Motor neuron (in vitro differentiated cells): Measurements from ENCODE around the gene YIPF4. TPM values are rescaled to one million over a fixed set of nuclear protein-coding genes. Genes with fewer than 3 reads are reported as not detected.
"Not testable (repeated sequence)": the region's sequence is repeated elsewhere in the genome, so short reads cannot be mapped to it uniquely, and the experiment has no call there.

ENCODE experiments used
- ATAC-seq, 8 experiments: fragments of 200-7000 bp; cut with Tn5 transposase; replicated peaks in 6 of 8; 2 replicates each; pipeline ENCODE4 v1.8.0; 2021; ENCODE audit warnings: mild to moderate bottlenecking in 8 of 8, moderate library complexity in 8 of 8
- H3K27ac ChIP-seq, 2 donors: fragments of 250-450 bp; sonication (Bioruptor Pico); 2 replicates each; pipeline ENCODE4 v1.9.0; 2021; ENCODE audit warnings: antibody characterized with exemption in 2 of 2, mild to moderate bottlenecking in 2 of 2, moderate library complexity in 1 of 2
- H3K4me1 ChIP-seq, 2 donors: fragments of 250-450 bp; sonication (Bioruptor Pico); replicated peaks in 1 of 2; 2 replicates each; pipeline ENCODE4 v1.6.1; 2021; ENCODE audit warnings: antibody characterized with exemption in 2 of 2, mild to moderate bottlenecking in 2 of 2, moderate library complexity in 1 of 2
- H3K4me3 ChIP-seq, 5 donors: fragments of 250-450 bp; sonication (Bioruptor Pico); 2 replicates each; pipeline ENCODE4 v1.9.0; 2021; ENCODE audit warnings: antibody characterized with exemption in 5 of 5, mild to moderate bottlenecking in 5 of 5, moderate library complexity in 4 of 5
- WGBS, 10 experiments: fragments of 450-650 bp; shearing (Covaris generic); methylation state at CpG; one replicate each; pipeline ENCODE4 v1.0.0; 2022; 5-methylcytosine and 5-hydroxymethylcytosine counted together
- in situ Hi-C, 9 experiments: fragments of 400-800 bp; cut with MboI; loops; one replicate each; pipeline ENCODE4 v1.15.0; 2021; ENCODE audit warnings: low sequenced_read_pairs in 9 of 9, low pct_unique_long_range_greater_than_20kb in 2 of 9; ENCODE audit not compliant: unreplicated experiment in 9 of 9
- total RNA-seq, 8 experiments: library from RNA; unstranded; fragments of 300-600 nt; gene quantifications; 2 replicates each; pipeline versions ENCODE4 v1.2.3 to v1.2.4, GENCODE V29; 2022

YIPF4 gene
- total RNA-seq, 8 experiments from 2014 or later: 15.5 to 32.4 (median 21.5) TPM

DNA sequence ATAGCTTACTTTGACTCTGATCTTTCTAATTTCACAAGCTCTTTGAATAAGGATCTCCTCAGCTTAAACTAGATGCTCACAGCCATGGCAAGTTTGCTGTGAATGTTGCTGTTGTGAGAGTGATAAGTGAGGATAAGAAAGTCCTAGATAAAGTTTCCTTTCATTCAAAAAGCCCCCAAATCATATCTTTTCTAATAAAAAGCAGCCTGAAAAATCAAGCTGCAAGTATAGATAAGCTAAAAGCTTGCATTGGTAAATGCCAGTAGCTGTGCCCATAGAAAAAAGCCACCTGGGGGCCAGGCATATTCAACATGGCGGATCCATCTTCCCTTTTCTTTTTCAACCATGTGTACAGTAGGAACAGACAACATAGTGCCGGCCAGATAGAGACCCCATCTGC is 17.3 kb upstream of the YIPF4 start:
- WGBS, 10 experiments: 29 to 85% (median 57%) methylated on average over 1 to 2 of the region's 2 CpGs; no CpG with 5 or more reads in 5 of the 10 experiments
- in situ Hi-C loops: no loop called here

DNA sequence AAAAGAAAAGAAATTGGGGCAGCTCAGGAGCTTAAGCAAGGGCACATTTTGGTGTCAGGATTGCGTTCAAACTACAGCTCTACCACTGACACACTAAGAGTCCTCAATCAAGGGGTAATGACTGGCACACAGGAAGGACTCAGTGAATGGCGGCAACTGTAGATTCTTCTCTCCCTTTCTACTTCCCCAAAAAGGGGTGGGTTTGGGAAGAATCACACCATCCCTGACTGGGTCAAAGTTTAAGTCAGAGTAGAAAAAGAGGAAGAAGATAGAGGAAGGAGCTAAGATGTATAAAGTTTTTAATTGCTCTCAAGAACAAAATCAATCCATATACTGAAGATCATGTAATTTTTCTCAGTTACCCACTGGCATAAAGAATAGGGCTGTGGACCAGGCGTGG is 15.6 kb upstream of the YIPF4 start:
- 67 to 100% (median 94%) methylated on average over 1 to 3 of the region's 3 CpGs; no CpG with 5 or more reads in 1 of the 10 experiments for WGBS, 10 experiments
- Histone ChIP-seq H3K27ac (no peak overlapping the region), H3K4me1 (no peaks in the 10 kb centered on the region), H3K4me3 (no peak overlapping the region)
- in situ Hi-C loops: no loop called here
- no peak for ATAC-seq

More for the DNA sequence above, 17.3 kb upstream of the YIPF4 start:
- Histone ChIP-seq H3K4me1 (no peaks in the 10 kb centered on the region), H3K4me3 (no peak overlapping the region), H3K27ac (no peak overlapping the region)
- ATAC-seq: no peak

DNA sequence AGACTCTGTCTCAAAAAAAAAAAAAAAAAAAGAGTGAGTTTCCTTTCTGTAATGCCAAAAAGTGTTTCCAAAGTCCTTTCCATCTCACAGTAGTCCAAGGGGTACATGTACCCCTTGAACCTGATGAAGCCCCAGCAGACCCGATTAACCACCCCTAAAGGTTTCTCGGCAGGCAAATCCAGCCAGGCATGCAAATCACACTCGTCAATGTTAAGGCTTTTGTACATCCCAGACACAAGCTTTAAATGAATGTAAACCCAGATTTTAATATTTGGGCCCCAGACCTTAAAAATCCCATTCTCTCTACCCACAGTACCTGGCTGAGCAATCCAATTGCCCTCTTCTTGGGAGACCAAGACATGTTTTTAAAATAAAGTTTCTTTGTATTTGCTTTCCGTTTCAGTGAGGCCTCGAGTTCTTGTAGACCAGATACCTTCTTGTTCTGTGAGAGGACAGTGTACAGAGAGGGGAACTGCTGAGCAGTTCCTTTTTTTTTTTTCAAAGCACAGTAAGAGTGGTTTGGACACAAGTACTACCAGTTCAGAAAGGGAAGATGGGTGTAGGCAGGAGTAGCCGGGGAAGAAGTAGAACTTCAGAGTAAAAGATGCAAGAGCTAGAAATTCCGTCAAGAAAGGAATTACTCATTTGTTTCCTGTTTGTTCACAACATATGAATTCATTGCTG is 13.1 kb upstream of the YIPF4 start, which contains the start of gene NLRC4:
NLRC4 (minus strand) TSS at position 465 of the 684 bp plus-strand sequence. CDS start 8,111 bp downstream, outside the sequence.
- no peak within 1 kb of the TSS for H3K27ac ChIP-seq
- H3K4me1 ChIP-seq: no peaks in the 10 kb centered on the region
- H3K4me3 ChIP-seq: no peak within 1 kb of the TSS
- ATAC-seq: no peak
- 29 to 87% (median 63%) methylated on average over 1 to 7 of the region's 7 CpGs; no CpG with 5 or more reads in 1 of the 10 experiments for WGBS, 10 experiments
- in situ Hi-C loops: no loop called here

DNA sequence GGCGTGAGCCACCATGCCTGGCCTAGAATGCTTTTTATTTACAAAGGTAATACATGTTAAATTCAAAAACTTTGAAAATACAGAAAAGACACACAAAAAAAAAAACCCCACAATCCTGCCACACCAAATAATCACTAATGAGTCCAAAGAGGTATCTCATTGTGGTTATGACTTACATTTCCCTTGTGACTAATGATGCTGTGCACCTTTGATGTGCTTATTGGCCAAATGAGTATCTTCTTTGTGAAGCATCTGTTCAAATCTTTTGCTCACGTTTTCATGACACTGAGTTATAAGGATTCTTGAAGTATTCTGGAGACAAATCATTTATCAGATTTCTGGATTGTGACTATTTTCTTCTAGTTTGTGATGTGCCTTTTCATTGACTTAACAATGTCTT is 6.6 kb upstream of the YIPF4 start:
- Histone ChIP-seq H3K27ac (no peak overlapping the region), H3K4me3 (no peak overlapping the region), H3K4me1 (no peaks in the 10 kb centered on the region)
- no peak for ATAC-seq
- in situ Hi-C loops: no loop called here
- 0 to 100% (median 35%) methylated on average over 1 to 2 of the region's 2 CpGs; no CpG with 5 or more reads in 2 of the 10 experiments for WGBS, 10 experiments

DNA sequence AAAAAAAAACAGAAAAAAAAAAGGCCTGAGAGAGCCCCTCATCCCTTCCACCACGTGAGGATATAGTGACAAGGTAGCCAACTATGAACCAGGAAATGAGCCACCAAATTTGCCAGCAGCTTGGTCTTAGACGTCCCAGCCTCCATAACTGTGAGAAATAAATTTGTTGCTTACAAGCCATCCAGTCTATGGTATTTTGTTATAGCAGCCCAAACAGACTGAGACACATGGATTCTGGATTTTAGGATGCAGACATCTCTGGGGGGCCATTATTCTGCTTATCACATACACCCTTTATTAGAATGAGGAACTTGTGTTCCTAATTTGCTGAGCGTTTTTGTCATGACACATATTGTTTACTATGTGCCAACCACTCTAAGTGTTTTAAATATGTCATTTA is 5.4 kb upstream of the YIPF4 start:
- Histone ChIP-seq H3K27ac (no peak overlapping the region), H3K4me1 (peaks cover 4% of the 10 kb centered on the region in 2 donors), H3K4me3 (no peak overlapping the region)
- no peak for ATAC-seq
- in situ Hi-C loops: no loop called here
- 17 to 39% (median 29%) methylated on average over 1 to 3 of the region's 3 CpGs; no CpG with 5 or more reads in 6 of the 10 experiments for WGBS, 10 experiments

DNA sequence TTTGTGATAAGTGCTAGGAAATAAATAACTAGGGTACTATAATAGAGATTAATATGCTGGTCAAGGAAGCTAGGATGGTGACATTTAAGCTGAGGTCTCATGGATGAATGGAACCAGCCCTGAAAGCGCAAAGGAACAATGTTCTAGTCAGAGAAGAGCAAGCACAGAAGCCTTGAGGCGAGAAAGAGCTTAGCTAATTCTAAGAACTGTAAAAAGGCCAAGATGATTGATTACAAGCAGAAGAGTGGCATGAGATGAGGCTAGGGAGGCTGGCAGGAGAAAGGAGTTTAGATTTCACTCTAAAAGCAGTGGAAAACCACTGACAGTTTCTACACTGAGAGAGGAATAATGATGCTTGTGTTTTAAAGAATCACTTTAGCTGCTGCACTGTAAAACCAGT is 3.4 kb upstream of the YIPF4 start:
- in situ Hi-C loops: no loop called here
- H3K4me1 ChIP-seq: peaks cover 8 to 12% of the 10 kb centered on the region in 2 donors
- no peak overlapping the region for H3K4me3 ChIP-seq
- WGBS, 10 experiments: 10 to 80% (median 40%) methylated on average over 1 to 2 of the region's 2 CpGs; no CpG with 5 or more reads in 2 of the 10 experiments
- H3K27ac ChIP-seq: no peak overlapping the region
- ATAC-seq: no peak

DNA sequence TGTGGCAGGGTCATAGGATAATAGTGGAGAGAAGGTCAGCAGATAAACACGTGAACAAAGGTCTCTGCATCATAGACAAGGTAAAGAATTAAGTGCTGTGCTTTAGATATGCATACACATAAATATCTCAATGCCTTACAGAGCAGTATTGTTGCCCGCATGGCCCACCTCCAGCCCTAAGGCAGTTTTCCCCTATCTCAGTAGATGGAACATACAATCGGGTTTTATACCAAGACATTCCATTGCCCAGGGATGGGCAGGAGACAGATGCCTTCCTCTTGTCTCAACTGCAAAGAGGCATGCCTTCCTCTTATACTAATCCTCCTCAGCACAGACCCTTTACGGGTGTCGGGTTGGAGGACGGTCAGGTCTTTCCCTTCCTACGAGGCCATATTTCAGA is 1.9 kb upstream of the YIPF4 start:
- in situ Hi-C loops, ATAC-seq, H3K27ac ChIP-seq, H3K4me3 ChIP-seq: not testable (repeated sequence)
- WGBS, 10 experiments: 17 to 89% methylated on average over 1 to 4 of the region's 7 CpGs; no CpG with 5 or more reads in 8 of the 10 experiments
- H3K4me1 ChIP-seq: peaks cover 8 to 12% of the 10 kb centered on the region in 2 donors

DNA sequence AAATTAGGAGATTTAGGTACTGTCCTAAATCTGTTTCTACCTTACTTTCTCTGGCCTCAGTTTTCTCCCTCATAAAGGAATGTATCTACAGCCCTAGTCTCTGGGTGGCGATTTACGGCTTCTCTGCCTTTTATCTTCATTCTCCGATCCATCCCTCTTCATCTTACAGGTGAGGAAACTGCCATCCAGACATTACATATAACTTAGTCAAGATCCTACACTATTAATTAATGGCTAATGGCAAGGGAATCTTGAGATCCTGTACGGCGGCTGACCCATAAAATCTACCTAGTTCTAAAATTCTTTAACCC is 386 bp upstream of the YIPF4 start:
- H3K4me1 ChIP-seq: peaks cover 8 to 12% of the 10 kb centered on the region in 2 donors
- WGBS, 10 experiments: 11 to 91% (median 61%) methylated on average over 1 to 5 of the region's 5 CpGs; no CpG with 5 or more reads in 1 of the 10 experiments
- in situ Hi-C loops: no loop called here
- H3K4me3 ChIP-seq: peak overlapping the region; percentile 76 to 89 (median 85)
- ATAC-seq: no peak
- peak overlapping the region; percentile 73 to 84 for H3K27ac ChIP-seq

DNA sequence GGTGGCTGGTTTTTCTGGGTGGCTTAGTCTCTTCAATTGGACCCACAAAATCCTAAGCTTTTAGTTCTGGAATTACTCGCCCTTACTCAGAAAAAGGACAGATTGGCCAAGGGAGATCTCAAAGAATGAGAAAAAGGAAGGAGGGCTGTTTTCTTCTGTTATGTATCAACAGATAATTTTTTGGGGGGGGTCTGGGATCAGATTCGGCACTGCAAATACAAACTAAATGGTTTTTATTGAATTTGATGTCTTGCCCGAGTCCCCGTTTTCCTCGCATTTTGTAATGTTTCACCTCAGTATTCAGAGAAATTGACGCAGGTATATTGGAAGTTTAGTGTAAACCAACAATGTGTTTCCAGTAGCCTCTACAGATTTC is 762 bp downstream of the YIPF4 start:
- WGBS, 10 experiments: 0 to 81% (median 33%) methylated on average over 1 to 6 of the region's 6 CpGs; no CpG with 5 or more reads in 1 of the 10 experiments
- Histone ChIP-seq H3K4me3 (peak overlapping the region; percentile 76 to 89 (median 85)), H3K4me1 (peaks cover 8 to 12% of the 10 kb centered on the region in 2 donors), H3K27ac (peak overlapping the region; percentile 73 to 84)
- ATAC-seq: no peak
- in situ Hi-C loops: no loop called here

DNA sequence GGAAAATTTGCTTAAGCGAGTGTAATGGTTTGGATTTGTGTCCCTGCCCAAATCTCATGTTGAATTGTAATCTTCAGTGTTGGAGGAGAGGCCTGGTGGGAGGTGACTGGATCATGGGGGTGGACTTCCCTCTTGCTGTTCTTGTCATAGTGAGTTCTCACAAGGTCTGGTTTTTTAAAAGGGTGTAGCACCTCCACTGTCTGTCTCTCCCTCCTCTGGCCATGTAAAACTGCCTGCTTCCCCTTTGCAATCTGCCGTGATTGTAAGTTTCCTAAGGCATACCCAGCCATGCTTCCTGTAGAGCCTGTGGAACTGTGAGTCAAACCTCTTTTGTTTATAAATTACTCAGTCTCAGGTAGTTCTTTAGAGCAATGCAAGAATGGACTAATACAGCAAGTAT is 6.6 kb downstream of the YIPF4 start:
- Histone ChIP-seq H3K4me3 (no peak overlapping the region), H3K4me1 (no peaks in the 10 kb centered on the region), H3K27ac (no peak overlapping the region)
- no peak for ATAC-seq
- 83 to 100% (median 100%) methylated on average over 1 to 2 of the region's 2 CpGs; no CpG with 5 or more reads in 3 of the 10 experiments for WGBS, 10 experiments
- in situ Hi-C loops: no loop called here

DNA sequence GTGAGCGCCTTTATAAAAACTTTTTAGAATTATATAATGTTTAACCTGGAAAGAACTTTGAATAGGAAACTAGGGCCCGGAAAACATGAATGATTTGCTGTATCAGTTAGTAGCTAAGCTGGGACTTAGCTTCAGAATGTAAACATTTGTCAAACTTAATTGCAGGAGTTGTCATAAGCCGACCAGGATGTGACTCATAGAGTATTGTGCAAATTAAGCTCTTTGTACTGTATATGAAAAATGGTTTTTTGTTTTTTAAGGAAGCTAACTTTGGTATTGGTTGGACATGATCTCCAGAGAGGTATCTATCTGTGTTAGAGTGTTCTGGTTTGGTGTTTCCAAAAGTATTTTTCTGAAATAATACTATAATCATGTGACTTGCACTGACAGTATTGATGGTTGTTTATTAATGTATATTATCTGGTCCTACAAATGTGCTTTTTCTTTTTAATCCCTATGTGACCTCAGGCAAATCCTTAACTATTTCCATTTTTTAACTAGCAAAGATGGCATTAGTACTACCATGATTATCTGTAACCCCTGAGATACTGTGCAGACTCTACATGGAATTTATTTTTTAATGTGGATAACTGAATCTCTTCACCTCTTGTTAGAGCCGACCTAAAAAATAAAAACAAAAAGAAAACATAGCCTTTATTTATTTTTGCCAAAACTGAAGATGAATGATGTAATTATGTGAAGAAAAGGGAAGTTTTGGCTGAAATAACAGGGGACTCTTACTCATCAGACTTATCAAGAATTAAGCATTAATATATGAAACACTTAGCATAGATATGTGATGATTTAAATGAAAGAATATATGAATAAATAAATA is 11.7 kb downstream of the YIPF4 start:
- in situ Hi-C loops: no loop called here
- 42 to 95% (median 82%) methylated on average over 2 to 4 of the region's 4 CpGs for WGBS, 10 experiments
- Histone ChIP-seq H3K4me3 (no peak overlapping the region), H3K27ac (no peak overlapping the region), H3K4me1 (no peaks in the 10 kb centered on the region)
- ATAC-seq: peak in 4 of 8 experiments; percentile 18 to 44 (median 32)

DNA sequence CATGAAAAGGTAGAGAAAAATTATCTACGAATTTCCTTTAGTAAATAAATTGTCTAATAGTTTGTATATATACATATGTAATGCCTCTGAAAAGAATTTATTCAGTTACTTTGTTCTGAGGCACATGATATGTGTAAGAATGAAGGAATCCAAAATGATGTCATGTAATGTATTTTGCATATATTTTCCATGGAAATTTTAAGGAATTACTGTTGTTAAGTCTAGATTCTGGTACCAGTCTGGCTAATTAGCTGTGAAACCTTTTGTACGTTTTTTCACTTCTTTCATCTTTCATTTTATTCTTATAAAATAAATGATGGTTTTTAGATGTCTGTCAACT is 12.3 kb downstream of the YIPF4 start:
- WGBS, 10 experiments: 56 to 100% (median 88%) methylated on average over 1 to 2 of the region's 2 CpGs
- no peak overlapping the region for H3K4me3 ChIP-seq
- in situ Hi-C loops: no loop called here
- ATAC-seq: peak in 3 of 8 experiments; percentile 45 to 65 (median 45)
- H3K4me1 ChIP-seq: no peaks in the 10 kb centered on the region
- no peak overlapping the region for H3K27ac ChIP-seq

DNA sequence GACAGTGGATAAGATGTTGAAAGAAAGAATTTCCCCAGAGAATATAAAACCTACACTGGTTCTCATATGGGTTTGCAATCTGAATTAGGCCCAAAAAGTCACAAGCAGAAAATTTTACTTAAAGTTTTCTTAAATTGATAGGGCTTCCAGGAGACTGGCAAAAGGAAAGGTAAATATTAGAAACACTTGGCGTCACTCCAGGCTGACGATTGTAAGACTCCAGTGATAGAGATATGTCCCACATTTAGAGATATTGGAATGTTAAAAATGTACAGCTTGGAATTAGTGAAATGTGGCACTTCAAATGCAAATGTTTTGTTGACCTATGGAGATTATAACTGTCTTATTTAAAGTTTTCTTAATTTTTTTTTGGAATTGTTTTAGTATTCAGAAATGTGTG is 14.0 kb downstream of the YIPF4 start:
- Histone ChIP-seq H3K27ac (no peak overlapping the region), H3K4me1 (no peaks in the 10 kb centered on the region), H3K4me3 (no peak overlapping the region)
- no peak for ATAC-seq
- in situ Hi-C loops: no loop called here
- WGBS, 10 experiments: 67 to 100% (median 93%) methylated on average over 2 of the region's 2 CpGs; no CpG with 5 or more reads in 3 of the 10 experiments
